GM13977 (cell line): ENCODE data around the gene MELTF.

Source experiments
- DNase-seq: peaks from one replicate; pipeline ENCODE4 v3.0.0; 2012; ENCODE audit warnings: low spot score
- CTCF ChIP-seq: IDR thresholded peaks from 2 replicates; pipeline ENCODE4 v1.5.1; 2012; ENCODE audit warnings: mild to moderate bottlenecking, control low read depth; ENCODE audit not compliant: insufficient read depth; ENCODE audit errors: extremely low read depth, missing control alignments
- in situ Hi-C: fragments of 300-500 bp; cut with MboI; formaldehyde crosslinking; loops from one replicate; pipeline ENCODE4 v1.12.0; 2022; ENCODE audit warnings: low sequenced_read_pairs, low pct_unique_long_range_greater_than_20kb, mixed read lengths, inconsistent platforms; ENCODE audit not compliant: unreplicated experiment

Gene MELTF

GRCh38 chr3:196976941-196977340 is 52.7 kb downstream of the MELTF start:
- TF ChIP-seq CTCF = no peak
- in situ Hi-C loops = loop anchor here (10.0 kb wide), 1 partner anchor 142 kb away; no protein-coding TSS in a partner anchor
- no peak for DNase-seq

- in situ Hi-C loops = loop anchor here (10.0 kb wide), 1 partner anchor 141 kb away; no protein-coding TSS in a partner anchor
- DNase-seq = no peak
- TF ChIP-seq CTCF = no peak
These were observed 54.3 kb downstream of the MELTF start for GRCh38 chr3:196975349-196975748.

GRCh38 chr3:196974661-196975060 is 55.0 kb downstream of the MELTF start:
- DNase-seq = no peak
- in situ Hi-C loops = loop anchor here (10.0 kb wide), 1 partner anchor 140 kb away; no protein-coding TSS in a partner anchor
- no peak for TF ChIP-seq CTCF

GRCh38 chr3:196971094-196971698 is 58.4 kb downstream of the MELTF start:
- in situ Hi-C loops = loop anchor here (10.0 kb wide), 1 partner anchor 136 kb away; no protein-coding TSS in a partner anchor
- no peak for DNase-seq
- no peak for TF ChIP-seq CTCF

- DNase-seq = peak; percentile 24
- TF ChIP-seq CTCF = no peak
- in situ Hi-C loops = loop anchor here (10.0 kb wide), 1 partner anchor 136 kb away; no protein-coding TSS in a partner anchor
These were observed 59.0 kb downstream of the MELTF start for GRCh38 chr3:196970547-196971093.

GRCh38 chr3:196969660-196970546 is 59.7 kb downstream of the MELTF start:
- TF ChIP-seq CTCF = peak; percentile 96
- peak; percentile 91 for DNase-seq
- in situ Hi-C loops = loop anchor here (10.0 kb wide), 1 partner anchor 135 kb away; no protein-coding TSS in a partner anchor
